GM23338 (cell line): ENCODE results near the gene RSRC1. TPM values are rescaled to one million over a fixed set of nuclear protein-coding genes. Genes with fewer than 3 reads are reported as not detected.

Experiments
- ATAC-seq: fragments of 200-7000 bp; cut with Tn5 transposase; 3 replicates; pipeline ENCODE4 v1.9.1; 2020
- DNase-seq: peaks from one replicate; pipeline ENCODE4 v3.0.0-alpha.2; 2015; ENCODE audit warnings: low spot score
- H2AFZ ChIP-seq: fragments of 200-600 bp; sonication (generic); 2 replicates; pipeline ENCODE4 v1.8.0; 2016; ENCODE audit warnings: antibody characterized with exemption, mild to moderate bottlenecking, moderate library complexity
- H3F3A ChIP-seq: fragments of 200-600 bp; sonication (generic); replicated peaks from 2 replicates; pipeline ENCODE4 v1.8.0; 2017; ENCODE audit warnings: antibody characterized with exemption, mixed run types, low read depth
- H3K27ac ChIP-seq: fragments of 200-600 bp; sonication (generic); 2 replicates; pipeline ENCODE4 v1.6.1; 2016; ENCODE audit warnings: low read depth
- H3K27me3 ChIP-seq: fragments of 200-600 bp; sonication (generic); 2 replicates; pipeline ENCODE4 v1.8.0; 2016; ENCODE audit warnings: mild to moderate bottlenecking, mixed run types, moderate library complexity; ENCODE audit not compliant: insufficient read depth
- H3K36me3 ChIP-seq: fragments of 200-600 bp; sonication (generic); 2 replicates; pipeline ENCODE4 v1.8.0; 2016; ENCODE audit warnings: mild to moderate bottlenecking; ENCODE audit not compliant: insufficient read depth
- H3K4me1 ChIP-seq: fragments of 200-600 bp; sonication (generic); 2 replicates; pipeline ENCODE4 v1.8.0; 2016; ENCODE audit warnings: mild to moderate bottlenecking, moderate library complexity; ENCODE audit not compliant: insufficient read depth
- H3K4me2 ChIP-seq: fragments of 200-600 bp; sonication (generic); 2 replicates; pipeline ENCODE4 v1.7.1; 2017; ENCODE audit warnings: mixed run types
- H3K4me3 ChIP-seq: fragments of 200-600 bp; sonication (generic); 2 replicates; pipeline ENCODE4 v1.6.1; 2016; ENCODE audit warnings: mixed run types
- H3K79me2 ChIP-seq: fragments of 200-600 bp; sonication (generic); replicated peaks from 2 replicates; pipeline ENCODE4 v1.8.0; 2017; ENCODE audit warnings: mild to moderate bottlenecking; ENCODE audit not compliant: insufficient read depth
- H3K9me2 ChIP-seq: fragments of 200-600 bp; sonication (generic); 2 replicates; pipeline ENCODE4 v1.8.0; 2017; ENCODE audit not compliant: insufficient read depth
- H4K20me1 ChIP-seq: fragments of 200-600 bp; sonication (generic); replicated peaks from 2 replicates; pipeline ENCODE4 v1.8.0; 2017; ENCODE audit warnings: mild to moderate bottlenecking; ENCODE audit not compliant: insufficient read depth
- H3K27ac Mint-ChIP-seq: 2 replicates; pipeline ENCODE4 v1.8.0; 2020; ENCODE audit warnings: inconsistent platforms, mild to moderate bottlenecking, moderate library complexity, mixed read lengths
- H3K27me3 Mint-ChIP-seq: 3 replicates; pipeline ENCODE4 v1.8.0; 2022; ENCODE audit warnings: low read depth, mild to moderate bottlenecking, moderate library complexity, mixed read lengths, inconsistent platforms; ENCODE audit not compliant: insufficient read depth, poor library complexity
- H3K36me3 Mint-ChIP-seq: 3 replicates; pipeline ENCODE4 v1.8.0; 2021; ENCODE audit warnings: low read depth, mild to moderate bottlenecking, inconsistent platforms, moderate library complexity, mixed read lengths
- H3K4me1 Mint-ChIP-seq: 3 replicates; pipeline ENCODE4 v1.8.0; 2020; ENCODE audit warnings: mild to moderate bottlenecking, inconsistent platforms, mixed read lengths
- H3K4me3 Mint-ChIP-seq: 3 replicates; pipeline ENCODE4 v1.8.0; 2021; ENCODE audit warnings: moderate library complexity, mild to moderate bottlenecking, inconsistent platforms, mixed read lengths
- H3K9me3 Mint-ChIP-seq: 3 replicates; pipeline ENCODE4 v1.8.0; 2020; ENCODE audit warnings: moderate library complexity, mild to moderate bottlenecking, inconsistent platforms, mixed read lengths
- EZH2 ChIP-seq: fragments of 200-600 bp; sonication (generic); IDR thresholded peaks from one replicate; pipeline ENCODE4 v1.8.0; 2017; ENCODE audit warnings: antibody characterized with exemption, mild to moderate bottlenecking, low read depth; ENCODE audit not compliant: unreplicated experiment
- EZH2phosphoT487 ChIP-seq: fragments of 200-600 bp; sonication (generic); IDR thresholded peaks from one replicate; pipeline ENCODE4 v1.8.1; 2018; ENCODE audit warnings: antibody characterized with exemption; ENCODE audit not compliant: unreplicated experiment
- NANOG ChIP-seq: IDR thresholded peaks from 2 replicates; pipeline ENCODE4 v1.6.1; 2016; ENCODE audit warnings: antibody characterized with exemption, borderline replicate concordance
- ZNF114 ChIP-seq: fragments of 250-450 bp; sonication (Bioruptor Pico); IDR thresholded peaks from 2 replicates; pipeline ENCODE4 v1.5.0; 2020; ENCODE audit warnings: mild to moderate bottlenecking, moderate library complexity
- polyA plus RNA-seq: library from polyadenylated mRNA; unstranded; fragments of >200 nt; fragmentation: Nextera tagmentation; extraction: Ambion mirVana; gene quantifications from 2 replicates; pipeline ENCODE4 v1.2.1, GENCODE V29; 2016
- total RNA-seq: library from RNA; depleted of rRNA; stranded (reverse); fragments of >200 nt; shearing (Covaris generic); gene quantifications from 2 replicates; pipeline ENCODE4 v1.2.3, GENCODE V29; 2014
- TF ChIP-seq, protein P1 (sequence below): IDR thresholded peaks from one replicate; pipeline ENCODE4 v1.6.1; 2018; ENCODE audit warnings: antibody characterized with exemption; ENCODE audit not compliant: unreplicated experiment

RSRC1 gene
- total and polyA plus RNA-seq, 2 experiments from 2014 or later = 32.5 to 76.8 TPM

GRCh38 chr3:158105710-158106253, 4.1 kb upstream of the RSRC1 start:
- peak overlapping the region; percentile 81 for H3K4me3 ChIP-seq
- ATAC-seq (peak; percentile 7), DNase-seq (peak; percentile 78)
- H3K9me3 Mint-ChIP-seq = no peaks in the 10 kb centered on the region; the same call in 1 of the 3 replicates
- H3K27me3 Mint-ChIP-seq = peaks cover 92% of the 10 kb centered on the region
- no peaks in the 10 kb centered on the region for H3K36me3 ChIP-seq
- H4K20me1 ChIP-seq = no peaks in the 10 kb centered on the region
- peak overlapping the region; percentile 76 for H3K4me3 Mint-ChIP-seq
- no peak overlapping the region for H3K27ac ChIP-seq
- H3K79me2 ChIP-seq = peaks cover 3% of the 10 kb centered on the region
- peaks cover 50% of the 10 kb centered on the region for H3K4me1 ChIP-seq
- no peaks in the 10 kb centered on the region for H3K9me2 ChIP-seq
- H3K27ac Mint-ChIP-seq = no peak overlapping the region
- peaks cover 11% of the 10 kb centered on the region for H3F3A ChIP-seq
- peak overlapping the region; percentile 94 for H2AFZ ChIP-seq
- H3K4me2 ChIP-seq = peak overlapping the region; percentile 99
- H3K27me3 ChIP-seq = peaks cover 87% of the 10 kb centered on the region
- TF ChIP-seq EZH2 (peak; percentile 99), EZH2phosphoT487 (peak; percentile 57)
- TF ChIP-seq, protein P1, sequence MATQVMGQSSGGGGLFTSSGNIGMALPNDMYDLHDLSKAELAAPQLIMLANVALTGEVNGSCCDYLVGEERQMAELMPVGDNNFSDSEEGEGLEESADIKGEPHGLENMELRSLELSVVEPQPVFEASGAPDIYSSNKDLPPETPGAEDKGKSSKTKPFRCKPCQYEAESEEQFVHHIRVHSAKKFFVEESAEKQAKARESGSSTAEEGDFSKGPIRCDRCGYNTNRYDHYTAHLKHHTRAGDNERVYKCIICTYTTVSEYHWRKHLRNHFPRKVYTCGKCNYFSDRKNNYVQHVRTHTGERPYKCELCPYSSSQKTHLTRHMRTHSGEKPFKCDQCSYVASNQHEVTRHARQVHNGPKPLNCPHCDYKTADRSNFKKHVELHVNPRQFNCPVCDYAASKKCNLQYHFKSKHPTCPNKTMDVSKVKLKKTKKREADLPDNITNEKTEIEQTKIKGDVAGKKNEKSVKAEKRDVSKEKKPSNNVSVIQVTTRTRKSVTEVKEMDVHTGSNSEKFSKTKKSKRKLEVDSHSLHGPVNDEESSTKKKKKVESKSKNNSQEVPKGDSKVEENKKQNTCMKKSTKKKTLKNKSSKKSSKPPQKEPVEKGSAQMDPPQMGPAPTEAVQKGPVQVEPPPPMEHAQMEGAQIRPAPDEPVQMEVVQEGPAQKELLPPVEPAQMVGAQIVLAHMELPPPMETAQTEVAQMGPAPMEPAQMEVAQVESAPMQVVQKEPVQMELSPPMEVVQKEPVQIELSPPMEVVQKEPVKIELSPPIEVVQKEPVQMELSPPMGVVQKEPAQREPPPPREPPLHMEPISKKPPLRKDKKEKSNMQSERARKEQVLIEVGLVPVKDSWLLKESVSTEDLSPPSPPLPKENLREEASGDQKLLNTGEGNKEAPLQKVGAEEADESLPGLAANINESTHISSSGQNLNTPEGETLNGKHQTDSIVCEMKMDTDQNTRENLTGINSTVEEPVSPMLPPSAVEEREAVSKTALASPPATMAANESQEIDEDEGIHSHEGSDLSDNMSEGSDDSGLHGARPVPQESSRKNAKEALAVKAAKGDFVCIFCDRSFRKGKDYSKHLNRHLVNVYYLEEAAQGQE = no peak
- peaks cover 41% of the 10 kb centered on the region for H3K4me1 Mint-ChIP-seq
- no peaks in the 10 kb centered on the region for H3K36me3 Mint-ChIP-seq

DNA sequence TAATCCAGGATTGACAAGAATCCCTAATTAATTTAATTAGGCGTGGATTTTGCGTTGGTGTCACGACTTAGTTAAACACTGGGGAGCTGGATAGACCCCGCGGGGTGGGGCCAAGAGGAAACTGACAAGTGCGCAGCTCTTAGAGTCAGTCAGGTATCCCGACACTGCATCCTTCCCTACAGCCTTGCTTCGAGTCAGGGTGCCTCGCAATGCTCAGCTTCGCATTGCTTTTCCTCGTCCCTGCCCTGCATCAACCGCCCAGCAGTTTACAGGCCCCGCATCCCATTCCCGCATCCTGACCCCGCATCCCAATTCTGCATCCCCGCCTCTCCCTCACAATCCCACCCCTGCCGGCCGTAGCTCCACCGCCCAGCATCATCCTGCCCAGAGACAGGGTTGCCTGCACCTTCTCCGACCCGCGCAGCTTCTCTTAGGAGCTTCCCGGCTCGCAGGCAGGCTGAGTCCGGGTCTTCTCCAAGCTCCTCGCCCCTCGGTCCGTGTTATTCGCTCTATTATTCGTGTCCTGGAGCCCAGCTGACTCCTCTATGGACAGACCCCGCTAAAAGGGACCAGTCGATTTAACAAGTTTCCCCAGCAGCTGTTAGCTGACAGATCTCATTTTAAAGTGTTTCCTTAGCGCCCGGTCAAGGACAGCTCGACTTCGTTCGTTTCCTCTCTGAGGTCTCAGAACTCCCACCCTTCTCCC, 3.0 kb upstream of the RSRC1 start:
- Mint-ChIP-seq H3K36me3 (no peaks in the 10 kb centered on the region), H3K27me3 (peaks cover 81% of the 10 kb centered on the region), H3K9me3 (no peaks in the 10 kb centered on the region; the same call in 1 of the 3 replicates), H3K4me3 (peak overlapping the region; percentile 76), H3K4me1 (peaks cover 45% of the 10 kb centered on the region), H3K27ac (no peak overlapping the region)
- peaks cover 76% of the 10 kb centered on the region for H3K27me3 ChIP-seq
- DNase-seq (peak; percentile 78), ATAC-seq (peak; percentile 15)
- peak overlapping the region; percentile 99 for H3K4me2 ChIP-seq
- no peaks in the 10 kb centered on the region for H3K36me3 ChIP-seq
- H3K4me3 ChIP-seq = peak overlapping the region; percentile 81
- H4K20me1 ChIP-seq = no peaks in the 10 kb centered on the region
- peaks cover 48% of the 10 kb centered on the region for H3K4me1 ChIP-seq
- H3F3A ChIP-seq = peaks cover 11% of the 10 kb centered on the region
- H3K27ac ChIP-seq = no peak overlapping the region
- peak overlapping the region; percentile 94 for H2AFZ ChIP-seq
- H3K79me2 ChIP-seq = peaks cover 14% of the 10 kb centered on the region
- no peak for TF ChIP-seq NANOG
- peak; percentile 54 for TF ChIP-seq EZH2phosphoT487
- no peak for TF ChIP-seq ZNF114
- TF ChIP-seq EZH2 = peak; percentile 77
- H3K9me2 ChIP-seq = no peaks in the 10 kb centered on the region
